Calu3 (cell line): ENCODE data around the gene CALHM3. TPM values are rescaled to one million over a fixed set of nuclear protein-coding genes. Genes with fewer than 3 reads are reported as not detected.

Experiments
- BruUV-seq: library from RNA; stranded (reverse); fragments of 400-500 nt; replicated peaks from 2 replicates; lab custom pipeline; 2021; lab: Mats Ljungman, UMichigan
- CTCF ChIA-PET: fragments of 300-600 bp; sonication (Branson Sonifier 250); formaldehyde crosslinking; loops from one replicate; lab custom pipeline; 2022; ENCODE audit warnings: antibody characterized with exemption; lab: Charles Lee
- DNase-seq: peaks from one replicate; pipeline ENCODE4 v3.0.0; 2022
- H3K27ac Mint-ChIP-seq: one replicate; pipeline ENCODE4 v1.8.0; 2022; ENCODE audit warnings: mixed read lengths; ENCODE audit not compliant: unreplicated experiment
- H3K27me3 Mint-ChIP-seq: one replicate; pipeline ENCODE4 v1.8.0; 2022; ENCODE audit warnings: mixed read lengths; ENCODE audit not compliant: unreplicated experiment
- H3K36me3 Mint-ChIP-seq: one replicate; pipeline ENCODE4 v1.8.0; 2022; ENCODE audit warnings: mild to moderate bottlenecking, moderate library complexity, mixed read lengths; ENCODE audit not compliant: insufficient read depth, unreplicated experiment
- H3K4me1 Mint-ChIP-seq: one replicate; pipeline ENCODE4 v1.8.0; 2022; ENCODE audit warnings: mild to moderate bottlenecking, low read depth, mixed read lengths; ENCODE audit not compliant: unreplicated experiment
- H3K4me3 Mint-ChIP-seq: one replicate; pipeline ENCODE4 v1.8.0; 2022; ENCODE audit warnings: mild to moderate bottlenecking, low read depth, moderate library complexity, mixed read lengths; ENCODE audit not compliant: unreplicated experiment
- H3K9me3 Mint-ChIP-seq: one replicate; pipeline ENCODE4 v1.8.0; 2022; ENCODE audit warnings: low read depth, mixed read lengths; ENCODE audit not compliant: unreplicated experiment
- CTCF ChIP-seq: fragments of 200-600 bp; IDR thresholded peaks from one replicate; pipeline ENCODE4 v1.8.0; 2022; ENCODE audit warnings: antibody characterized with exemption; ENCODE audit not compliant: unreplicated experiment
- intact Hi-C: fragments of 100-400 bp; cut with micrococcal nuclease; formaldehyde crosslinking; loops from one replicate; pipeline ENCODE4 v1.10.0; 2022; ENCODE audit not compliant: unreplicated experiment
- total RNA-seq: library from RNA; stranded (reverse); gene quantifications from 2 replicates; pipeline ENCODE4 v1.2.3, GENCODE V29; 2022

CALHM3 gene
- total RNA-seq, 1 experiment from 2014 or later: not detected

- H3K36me3 Mint-ChIP-seq: peaks cover 15% of the 10 kb centered on the region
- CTCF ChIA-PET: no interaction called here
- intact Hi-C loops: no loop called here
- H3K27ac Mint-ChIP-seq: no peak overlapping the region
- H3K4me1 Mint-ChIP-seq: peaks cover 18% of the 10 kb centered on the region
- H3K4me3 Mint-ChIP-seq: no peak overlapping the region
- no TSS peak for BruUV-seq
- TF ChIP-seq CTCF: no peak
- no peak for DNase-seq
- no peaks in the 10 kb centered on the region for H3K9me3 Mint-ChIP-seq
- no peaks in the 10 kb centered on the region for H3K27me3 Mint-ChIP-seq
Measured at GRCh38 chr10:103448746-103449145, 30.3 kb downstream of the CALHM3 start.

GRCh38 chr10:103447187-103447586 lies 31.9 kb downstream of the CALHM3 start:
- CTCF ChIA-PET: no interaction called here
- Mint-ChIP-seq H3K27me3 (no peaks in the 10 kb centered on the region), H3K4me3 (no peak overlapping the region), H3K36me3 (peaks cover 14% of the 10 kb centered on the region), H3K4me1 (peaks cover 18% of the 10 kb centered on the region), H3K9me3 (no peaks in the 10 kb centered on the region), H3K27ac (no peak overlapping the region)
- TF ChIP-seq CTCF: no peak
- intact Hi-C loops: no loop called here
- BruUV-seq: no TSS peak
- no peak for DNase-seq

- peaks cover 14% of the 10 kb centered on the region for H3K4me1 Mint-ChIP-seq
- no peaks in the 10 kb centered on the region for H3K9me3 Mint-ChIP-seq
- no peak for TF ChIP-seq CTCF
- intact Hi-C loops: no loop called here
- BruUV-seq: no TSS peak
- CTCF ChIA-PET: interaction anchor here (0.6 to 1.0 kb wide), 2 partner anchors 80 to 511 kb away, joined by 3 to 4 read pairs; no protein-coding TSS in a partner anchor
- no peak overlapping the region for H3K4me3 Mint-ChIP-seq
- H3K27me3 Mint-ChIP-seq: no peaks in the 10 kb centered on the region
- H3K36me3 Mint-ChIP-seq: peaks cover 19% of the 10 kb centered on the region
- DNase-seq: no peak
- no peak overlapping the region for H3K27ac Mint-ChIP-seq
Measured at GRCh38 chr10:103445767-103446567, 33.1 kb downstream of the CALHM3 start.

GRCh38 chr10:103445366-103445765 lies 33.7 kb downstream of the CALHM3 start:
- H3K4me3 Mint-ChIP-seq: no peak overlapping the region
- TF ChIP-seq CTCF: no peak
- CTCF ChIA-PET: interaction anchor here (1.0 kb wide), 1 partner anchor 79 kb away, joined by 3 read pairs; no protein-coding TSS in a partner anchor
- no peak overlapping the region for H3K27ac Mint-ChIP-seq
- no peaks in the 10 kb centered on the region for H3K9me3 Mint-ChIP-seq
- no peaks in the 10 kb centered on the region for H3K27me3 Mint-ChIP-seq
- BruUV-seq: no TSS peak
- H3K4me1 Mint-ChIP-seq: peaks cover 9% of the 10 kb centered on the region
- H3K36me3 Mint-ChIP-seq: peaks cover 21% of the 10 kb centered on the region
- intact Hi-C loops: no loop called here
- DNase-seq: no peak
